UCSD-AML1 (cell line): ENCODE results near the gene GRB10.

ENCODE experiments used
- DNase-seq: peaks from one replicate; lab custom pipeline; 2025; ENCODE audit not compliant: unreplicated experiment; lab: John Stamatoyannopoulos, UW

Gene GRB10

GRCh38 chr7:50803359-50804337 lies 21.0 kb upstream of the GRB10 start:
- DNase-seq = no peak

DNA sequence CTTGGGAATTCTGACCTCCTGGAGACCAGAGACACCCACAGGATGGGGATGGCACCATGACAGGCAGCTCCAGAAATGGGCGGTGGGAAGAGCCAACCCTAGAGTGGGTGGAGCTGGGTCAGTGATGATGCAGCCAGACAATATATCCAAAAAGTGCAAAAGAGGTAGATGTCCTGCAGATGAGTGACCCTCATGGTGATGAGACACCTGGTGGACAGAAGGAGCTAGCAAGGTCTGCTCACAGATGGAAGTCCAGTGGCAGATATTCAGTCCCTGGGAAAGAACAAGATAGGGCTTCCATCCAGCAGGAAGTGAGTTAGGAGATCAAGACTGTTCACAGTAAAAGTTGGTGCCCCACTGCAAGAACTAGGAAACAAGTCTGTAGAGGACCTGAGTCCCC lies 19.2 kb upstream of the GRB10 start:
- DNase-seq = no peak

GRCh38 chr7:50799873-50800272 lies 17.2 kb upstream of the GRB10 start:
- DNase-seq = no peak

DNA sequence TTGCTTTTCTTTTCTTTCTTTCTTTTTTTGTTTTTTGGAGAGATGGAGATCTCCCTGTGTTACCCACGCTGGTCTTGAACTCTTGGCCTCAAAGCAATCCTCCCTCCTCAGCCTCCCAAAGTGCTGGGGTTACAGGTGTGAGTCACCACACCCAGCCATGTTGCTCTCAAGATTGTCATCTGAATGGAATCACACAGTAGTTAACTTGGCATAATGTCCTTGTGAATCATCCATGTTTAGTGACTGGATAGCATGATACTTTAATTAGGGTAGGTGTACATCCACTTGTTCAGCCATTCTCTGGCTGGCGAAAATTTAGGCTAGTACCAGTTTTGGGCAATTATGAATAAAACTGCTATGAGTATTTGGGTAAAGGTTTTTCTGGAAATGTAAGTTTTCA lies 15.4 kb upstream of the GRB10 start:
- DNase-seq = no peak

DNA sequence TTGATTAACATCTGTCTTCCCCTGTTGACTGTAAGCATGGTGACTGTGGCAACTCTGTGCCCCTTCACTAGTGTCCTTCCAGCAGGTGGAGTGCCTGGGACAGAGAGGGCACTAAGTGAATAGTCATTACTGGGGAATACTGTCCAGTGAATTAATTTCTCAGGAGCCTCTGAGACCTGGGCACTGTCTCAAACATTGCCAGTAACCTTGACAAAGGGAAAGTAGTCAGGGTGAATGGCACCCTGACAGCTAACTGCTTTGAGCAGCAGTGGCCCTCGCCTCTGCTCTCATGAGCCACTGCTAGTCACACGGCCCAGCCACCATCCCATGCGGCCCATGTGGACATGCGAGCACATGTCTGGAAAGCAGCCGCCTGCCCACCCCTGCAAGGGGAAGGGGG lies 13.1 kb upstream of the GRB10 start:
- no peak for DNase-seq

DNA sequence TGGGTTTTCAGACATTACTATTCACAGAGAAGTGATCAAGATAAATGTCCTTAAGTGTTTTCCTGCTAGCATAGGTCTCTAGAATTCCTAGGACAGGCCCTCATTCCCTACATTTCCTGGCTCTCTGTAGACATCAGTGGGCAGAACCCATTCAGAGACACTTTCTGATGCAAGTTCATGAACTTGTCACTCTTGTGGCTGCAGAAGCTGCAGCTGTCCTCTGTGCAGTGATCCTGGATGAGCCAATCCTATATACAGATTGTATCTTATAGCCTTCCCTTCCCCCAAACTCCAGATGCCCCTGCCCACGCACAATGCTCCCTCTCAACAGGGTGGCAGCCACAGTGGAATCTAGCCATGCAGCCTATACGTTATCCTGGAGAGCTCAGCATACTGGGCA lies 12.6 kb upstream of the GRB10 start:
- no peak for DNase-seq

GRCh38 chr7:50793947-50794570 lies 11.4 kb upstream of the GRB10 start:
- DNase-seq = no peak

GRCh38 chr7:50793120-50793946 lies 10.6 kb upstream of the GRB10 start:
- DNase-seq = peak; percentile 50

GRCh38 chr7:50792342-50793119 lies 9.8 kb upstream of the GRB10 start:
- DNase-seq = peak; percentile 33

- no peak for DNase-seq
These were observed 9.2 kb upstream of the GRB10 start for GRCh38 chr7:50791938-50792341.

DNA sequence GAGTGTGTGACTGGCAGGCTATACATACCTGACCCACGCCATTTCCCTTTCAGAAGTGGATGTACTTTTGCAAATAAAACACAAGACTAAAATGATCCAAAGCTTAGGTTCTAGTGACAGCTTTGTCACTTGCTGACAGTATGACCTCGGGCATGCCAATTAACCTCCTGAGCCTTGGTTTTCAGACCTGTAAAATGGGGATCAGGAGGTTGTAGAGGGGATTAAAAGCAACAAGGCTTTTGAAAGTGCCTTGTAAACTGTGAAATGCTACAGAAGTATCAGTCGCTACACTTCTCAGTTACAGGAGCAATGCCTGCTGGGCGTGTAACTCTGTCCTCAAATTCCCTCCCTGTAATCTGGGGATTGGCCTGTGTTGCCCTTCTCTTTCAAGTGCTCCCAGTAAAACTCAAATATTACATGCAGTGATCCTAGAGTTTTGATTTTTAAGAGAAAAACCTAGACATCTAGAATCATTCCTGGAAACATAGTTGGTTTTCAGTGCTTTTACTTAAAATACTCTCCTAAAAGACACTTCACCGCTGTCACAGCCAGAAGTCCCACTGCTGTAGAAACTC lies 8.8 kb upstream of the GRB10 start:
- no peak for DNase-seq

- no peak for DNase-seq
These were observed 7.7 kb upstream of the GRB10 start for GRCh38 chr7:50790381-50790780.

DNA sequence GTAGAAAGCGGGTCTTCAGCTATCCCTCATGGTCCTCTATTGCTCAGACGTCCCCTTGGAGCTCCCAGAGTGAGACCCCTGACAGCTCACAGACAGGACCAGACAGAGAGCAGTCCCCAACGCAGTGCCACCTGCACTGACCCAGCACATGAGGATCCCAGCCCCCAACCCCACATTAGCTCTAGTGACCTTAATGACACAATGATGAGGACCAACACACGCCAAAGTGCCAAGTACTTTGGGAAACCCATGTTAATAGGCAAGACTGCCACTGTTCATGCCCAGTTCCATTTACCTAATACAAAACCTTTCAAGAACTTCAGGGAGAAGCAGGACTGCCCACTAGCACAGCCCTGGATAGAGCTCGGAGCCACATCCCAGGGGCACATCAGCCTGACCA lies 5.7 kb upstream of the GRB10 start:
- DNase-seq = no peak

DNA sequence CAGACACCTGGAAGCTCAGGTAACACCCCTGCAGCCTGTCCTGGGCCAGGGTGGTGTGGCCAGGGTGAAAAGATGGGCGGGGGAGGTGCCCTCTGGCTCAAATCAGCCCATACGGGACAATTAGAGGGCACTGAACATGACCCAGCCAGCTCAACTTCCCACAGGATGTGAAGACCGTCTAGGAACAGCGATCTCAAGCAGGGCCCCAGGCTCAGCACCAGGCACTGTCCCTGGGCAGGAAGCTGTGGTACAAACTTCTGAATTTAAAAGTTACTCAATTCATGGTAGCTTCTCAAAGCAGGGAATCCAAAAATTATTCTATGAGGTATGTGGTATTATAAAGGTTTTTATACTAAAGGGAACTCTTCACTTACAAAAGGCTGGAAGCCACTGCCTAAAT lies 5.1 kb upstream of the GRB10 start:
- no peak for DNase-seq

- no peak for DNase-seq
These were observed 2.6 kb upstream of the GRB10 start for GRCh38 chr7:50785346-50785745.

GRCh38 chr7:50783801-50784507 lies 1.3 kb upstream of the GRB10 start:
- no peak for DNase-seq

- no peak for DNase-seq
These were observed 607 bp upstream of the GRB10 start for GRCh38 chr7:50783303-50783702.

- DNase-seq = no peak
These were observed 1.1 kb downstream of the GRB10 start for GRCh38 chr7:50781381-50782293.

- no peak for DNase-seq
These were observed 2.3 kb downstream of the GRB10 start for GRCh38 chr7:50780436-50780835.
